Retinal pigment epithelial cell (primary cell): ENCODE results near the gene MSANTD3.

ENCODE experiments used
- DNase-seq: peaks from one replicate; pipeline ENCODE4 v3.0.0-alpha.2; 2010; ENCODE audit warnings: low read depth
- H3K4me3 ChIP-seq: 2 replicates; pipeline ENCODE4 v1.5.1; 2011; ENCODE audit warnings: mild to moderate bottlenecking, low read length, control low read depth, moderate library complexity
- CTCF ChIP-seq: conservative IDR thresholded peaks from 2 replicates; pipeline ENCODE4 v1.5.1; 2011; ENCODE audit warnings: low read depth, low read length, control low read depth, inconsistent platforms

The MSANTD3 gene

GRCh38 chr9:100452894-100453293, 26.0 kb downstream of the MSANTD3 start:
- no peak overlapping the region for H3K4me3 ChIP-seq
- no peak for TF ChIP-seq CTCF
- DNase-seq: no peak

GRCh38 chr9:100455470-100455869, 28.5 kb downstream of the MSANTD3 start:
- no peak for DNase-seq
- no peak for TF ChIP-seq CTCF
- no peak overlapping the region for H3K4me3 ChIP-seq

- no peak overlapping the region for H3K4me3 ChIP-seq
- DNase-seq: no peak
- TF ChIP-seq CTCF: no peak
These were observed 30.6 kb downstream of the MSANTD3 start for GRCh38 chr9:100457517-100457916.

GRCh38 chr9:100459963-100460362, 33.0 kb downstream of the MSANTD3 start:
- TF ChIP-seq CTCF: no peak
- H3K4me3 ChIP-seq: no peak overlapping the region
- DNase-seq: no peak

GRCh38 chr9:100465274-100465673, 38.3 kb downstream of the MSANTD3 start:
- no peak for TF ChIP-seq CTCF
- no peak for DNase-seq
- no peak overlapping the region for H3K4me3 ChIP-seq

GRCh38 chr9:100465761-100466160, 38.8 kb downstream of the MSANTD3 start:
- no peak for DNase-seq
- no peak for TF ChIP-seq CTCF
- no peak overlapping the region for H3K4me3 ChIP-seq

- TF ChIP-seq CTCF: no peak
- DNase-seq: no peak
- H3K4me3 ChIP-seq: no peak overlapping the region
These were observed 39.4 kb downstream of the MSANTD3 start for GRCh38 chr9:100466171-100466828.
